Retinal pigment epithelial cell (primary cell): ENCODE results near the gene ATXN7.

Source experiments
- DNase-seq: peaks from one replicate; pipeline ENCODE4 v3.0.0-alpha.2; 2010; ENCODE audit warnings: low read depth
- H3K4me3 ChIP-seq: 2 replicates; pipeline ENCODE4 v1.5.1; 2011; ENCODE audit warnings: mild to moderate bottlenecking, low read length, control low read depth, moderate library complexity
- CTCF ChIP-seq: conservative IDR thresholded peaks from 2 replicates; pipeline ENCODE4 v1.5.1; 2011; ENCODE audit warnings: low read depth, low read length, control low read depth, inconsistent platforms

The ATXN7 gene

GRCh38 chr3:63945558-63946096 lies 82.0 kb downstream of the ATXN7 start:
- no peak for DNase-seq
- no peak for TF ChIP-seq CTCF
- no peak overlapping the region for H3K4me3 ChIP-seq

DNA sequence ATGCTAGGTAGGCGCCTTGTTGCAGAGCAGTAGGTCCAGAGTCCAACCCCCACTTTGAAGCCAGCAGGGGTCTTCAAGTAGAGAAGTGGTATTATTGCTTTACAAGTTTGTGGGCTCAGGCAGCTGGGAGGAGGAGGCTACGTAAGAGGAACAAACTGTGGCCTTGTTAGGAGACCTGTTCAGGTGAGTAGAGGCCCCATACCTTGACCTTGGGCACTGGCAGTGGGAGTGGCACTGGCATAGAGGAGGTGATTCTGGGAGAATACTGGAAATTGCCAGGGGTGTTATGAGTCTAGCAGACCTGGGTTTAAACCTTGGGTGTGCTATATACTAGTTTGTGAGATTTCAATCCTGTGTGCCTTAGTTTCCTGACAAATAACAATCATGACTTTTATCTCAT lies 83.1 kb downstream of the ATXN7 start:
- H3K4me3 ChIP-seq, result no peak overlapping the region
- TF ChIP-seq CTCF, result no peak
- no peak for DNase-seq

DNA sequence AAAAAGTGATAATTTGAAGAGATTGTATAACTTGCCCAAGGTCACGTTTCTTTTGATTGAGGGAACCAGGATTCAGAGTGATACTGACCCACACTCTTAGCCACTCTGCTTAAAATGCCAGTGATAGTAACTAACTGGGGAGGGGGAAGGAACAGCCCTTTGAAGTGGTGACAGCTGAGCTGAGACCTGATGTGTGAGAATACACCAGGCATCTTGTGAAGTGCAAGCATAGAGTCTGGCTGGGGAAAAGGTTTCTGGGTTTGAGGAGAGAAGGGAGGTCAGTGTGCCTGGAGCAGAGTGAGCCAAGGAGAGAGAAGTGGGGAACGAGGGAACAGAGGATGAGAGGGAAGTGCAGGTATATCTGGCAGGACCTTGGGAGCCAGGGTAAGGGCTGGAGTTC lies 83.9 kb downstream of the ATXN7 start:
- DNase-seq, result no peak
- no peak for TF ChIP-seq CTCF
- H3K4me3 ChIP-seq, result no peak overlapping the region

- TF ChIP-seq CTCF, result no peak
- no peak for DNase-seq
- no peak overlapping the region for H3K4me3 ChIP-seq
Observed at GRCh38 chr3:63949005-63949404, 85.3 kb downstream of the ATXN7 start.

GRCh38 chr3:63950698-63951097 lies 87.0 kb downstream of the ATXN7 start:
- no peak for TF ChIP-seq CTCF
- DNase-seq, result no peak
- no peak overlapping the region for H3K4me3 ChIP-seq

DNA sequence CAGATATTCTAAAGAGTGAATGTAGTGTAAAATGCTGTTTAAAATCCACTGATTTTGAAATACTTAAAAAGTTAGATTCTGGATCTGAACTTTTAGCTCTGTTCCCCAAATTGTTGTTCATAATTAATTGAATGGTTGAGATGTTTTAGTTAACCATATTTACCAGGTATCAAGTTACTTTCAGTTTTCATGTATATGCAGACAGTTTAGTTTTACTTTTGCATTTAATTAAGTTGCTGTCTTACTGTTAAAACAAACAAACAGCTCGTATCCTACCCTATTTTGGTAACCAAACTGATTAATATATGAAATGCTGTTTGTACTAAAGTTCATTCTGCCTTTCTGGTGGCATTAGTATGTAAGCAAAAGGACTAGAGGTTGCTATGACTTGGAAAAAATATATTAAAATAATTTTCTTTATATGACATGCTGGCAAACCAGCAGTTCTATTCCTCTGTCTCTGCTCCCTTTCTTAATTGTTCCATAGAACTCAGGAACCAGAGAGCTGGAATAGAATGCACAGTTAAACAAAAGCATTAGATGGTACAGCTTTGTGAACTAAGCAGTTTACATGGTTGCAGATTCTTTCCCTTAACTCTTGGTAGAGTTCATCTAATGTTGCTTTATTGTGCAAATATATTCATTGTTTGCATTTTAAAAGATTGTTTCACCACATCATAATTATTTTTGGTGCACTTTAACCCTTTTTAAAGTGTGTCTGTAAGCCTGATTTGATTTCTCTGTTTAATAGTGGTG lies 88.0 kb downstream of the ATXN7 start:
- DNase-seq, result no peak
- no peak for TF ChIP-seq CTCF
- H3K4me3 ChIP-seq, result no peak overlapping the region

DNA sequence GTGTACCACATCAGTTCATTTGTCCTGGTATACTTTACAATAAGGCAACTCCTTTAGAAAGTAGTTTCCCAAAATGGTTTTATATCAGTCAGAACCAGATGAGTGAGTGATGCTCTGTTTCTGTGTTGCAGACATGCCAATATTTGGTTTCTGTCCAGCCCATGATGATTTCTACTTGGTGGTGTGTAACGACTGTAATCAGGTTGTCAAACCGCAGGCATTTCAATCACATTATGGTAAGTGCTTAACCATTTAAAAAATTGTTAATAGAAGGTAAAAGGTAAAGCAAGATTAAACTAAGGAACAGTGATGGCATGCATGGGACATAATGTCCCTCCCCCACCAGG lies 88.6 kb downstream of the ATXN7 start:
- DNase-seq, result no peak
- TF ChIP-seq CTCF, result no peak
- no peak overlapping the region for H3K4me3 ChIP-seq
